ENCODE results near the gene IQGAP3. TPM values are rescaled to one million over a fixed set of nuclear protein-coding genes. Genes with fewer than 3 reads are reported as not detected.

Gene IQGAP3
- total and polyA plus RNA-seq, 12 donors: 0.07 to 3.8 (median 0.23) TPM

DNA sequence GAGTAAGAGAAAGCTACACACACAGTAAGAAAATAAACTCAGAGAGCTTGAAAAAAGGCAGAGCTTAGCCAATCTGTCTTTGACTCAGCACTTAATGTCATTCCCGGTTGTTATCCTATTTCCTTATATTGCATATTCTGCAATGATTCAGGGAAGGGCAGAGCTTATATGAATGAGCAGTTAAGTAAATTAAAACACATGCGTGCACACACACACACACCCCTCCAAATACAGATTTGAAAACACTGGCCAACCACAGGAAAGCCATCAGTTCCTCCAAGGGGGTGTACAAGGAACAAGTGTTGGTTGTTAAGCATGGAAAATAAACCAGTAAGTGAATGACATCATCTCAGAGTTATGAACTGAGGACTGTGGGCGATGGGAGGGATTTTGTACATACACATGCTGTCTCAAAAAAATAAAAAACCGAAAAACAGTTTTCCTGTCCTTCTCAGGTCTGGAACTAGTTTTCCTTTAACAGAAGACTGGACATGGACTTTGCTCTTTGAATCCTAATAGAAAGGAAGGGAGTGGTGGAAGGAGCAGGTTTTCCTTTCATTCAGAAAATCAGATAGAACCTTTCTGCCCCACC is 1.0 kb downstream of the IQGAP3 start:
- Histone ChIP-seq H3K4me3 (peak overlapping the region in 1 of 10 donors; percentile 62), H3K27ac (peak overlapping the region in 1 of 10 donors; percentile 31), H3K9me3 (no peaks in the 10 kb centered on the region), H3K4me1 (peaks cover 0 to 18% (median 13%) of the 10 kb centered on the region in 9 donors), H3K27me3 (peaks cover 0 to 4% (median 0%) of the 10 kb centered on the region in 7 donors), H3K36me3 (no peaks in the 10 kb centered on the region)
- ATAC-seq: peak in 3 of 8 donors; percentile 29 to 52 (median 31)
- intact Hi-C loops (cut with DNase I): no loop called here
- WGBS, 2 donors: 20 to 28% methylated on average over 4 of the region's 4 CpGs
- no peak for DNase-seq
- TF ChIP-seq, protein P1, sequence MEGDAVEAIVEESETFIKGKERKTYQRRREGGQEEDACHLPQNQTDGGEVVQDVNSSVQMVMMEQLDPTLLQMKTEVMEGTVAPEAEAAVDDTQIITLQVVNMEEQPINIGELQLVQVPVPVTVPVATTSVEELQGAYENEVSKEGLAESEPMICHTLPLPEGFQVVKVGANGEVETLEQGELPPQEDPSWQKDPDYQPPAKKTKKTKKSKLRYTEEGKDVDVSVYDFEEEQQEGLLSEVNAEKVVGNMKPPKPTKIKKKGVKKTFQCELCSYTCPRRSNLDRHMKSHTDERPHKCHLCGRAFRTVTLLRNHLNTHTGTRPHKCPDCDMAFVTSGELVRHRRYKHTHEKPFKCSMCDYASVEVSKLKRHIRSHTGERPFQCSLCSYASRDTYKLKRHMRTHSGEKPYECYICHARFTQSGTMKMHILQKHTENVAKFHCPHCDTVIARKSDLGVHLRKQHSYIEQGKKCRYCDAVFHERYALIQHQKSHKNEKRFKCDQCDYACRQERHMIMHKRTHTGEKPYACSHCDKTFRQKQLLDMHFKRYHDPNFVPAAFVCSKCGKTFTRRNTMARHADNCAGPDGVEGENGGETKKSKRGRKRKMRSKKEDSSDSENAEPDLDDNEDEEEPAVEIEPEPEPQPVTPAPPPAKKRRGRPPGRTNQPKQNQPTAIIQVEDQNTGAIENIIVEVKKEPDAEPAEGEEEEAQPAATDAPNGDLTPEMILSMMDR (IDR thresholded peaks at IDR 0.05): no peak

DNA sequence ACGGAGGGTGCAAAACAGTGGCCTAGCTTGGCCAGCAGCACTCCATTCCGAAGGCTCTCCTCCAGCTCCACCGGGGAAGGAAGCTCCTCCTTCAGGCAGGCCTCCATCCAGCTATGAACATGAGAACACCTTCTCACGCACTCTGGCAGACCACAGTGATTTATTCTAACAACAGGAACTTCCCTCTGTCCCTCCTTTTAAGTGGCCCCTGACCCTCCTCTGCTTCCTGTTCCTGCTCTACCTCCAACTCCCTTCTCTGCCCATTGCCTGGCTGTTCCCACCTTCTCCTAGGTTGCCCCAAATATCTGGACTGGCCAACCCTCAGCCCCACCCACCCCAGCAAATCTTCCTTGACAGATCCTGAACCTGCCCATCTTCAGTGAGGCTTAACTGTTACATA is 5.9 kb downstream of the IQGAP3 start:
- H3K4me1 ChIP-seq: peaks cover 0 to 5% (median 2%) of the 10 kb centered on the region in 9 donors
- no peak overlapping the region for H3K4me3 ChIP-seq
- peaks cover 0 to 5% (median 0%) of the 10 kb centered on the region in 9 donors for H3K36me3 ChIP-seq
- 82 to 93% methylated on average over 4 of the region's 4 CpGs for WGBS, 2 donors
- no peak overlapping the region for H3K27ac ChIP-seq
- no peak for DNase-seq
- intact Hi-C loops (cut with DNase I): loop anchor here in 1 of 10 donors (5.0 kb wide), 1 partner anchor 39 kb away; no protein-coding TSS in a partner anchor
- no peaks in the 10 kb centered on the region for H3K9me3 ChIP-seq
- H3K27me3 ChIP-seq: peaks cover 0 to 1% (median 0%) of the 10 kb centered on the region in 7 donors
- ATAC-seq: no peak
- TF ChIP-seq, protein P1 (IDR thresholded peaks at IDR 0.05): no peak

DNA sequence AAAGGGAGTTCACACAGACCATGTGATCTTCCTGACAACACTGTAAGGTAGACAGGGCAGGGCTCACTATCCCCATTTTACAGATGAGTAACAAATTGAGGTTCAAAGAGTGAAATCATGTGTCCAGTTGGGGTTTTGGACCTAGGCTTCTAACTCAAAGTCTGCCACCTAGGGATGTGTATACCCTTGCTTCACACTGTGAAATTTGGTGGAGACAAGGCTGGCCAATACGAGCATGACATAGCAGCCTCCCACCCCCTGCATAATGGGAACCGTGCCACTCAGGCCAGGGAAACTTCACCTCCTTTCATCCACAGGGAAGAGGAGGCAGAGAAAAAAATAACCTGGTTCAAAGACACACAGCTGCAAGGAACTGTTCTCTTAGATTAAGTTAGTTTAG is 6.8 kb downstream of the IQGAP3 start:
- ATAC-seq: no peak
- TF ChIP-seq, protein P1 (IDR thresholded peaks at IDR 0.05): no peak

DNA sequence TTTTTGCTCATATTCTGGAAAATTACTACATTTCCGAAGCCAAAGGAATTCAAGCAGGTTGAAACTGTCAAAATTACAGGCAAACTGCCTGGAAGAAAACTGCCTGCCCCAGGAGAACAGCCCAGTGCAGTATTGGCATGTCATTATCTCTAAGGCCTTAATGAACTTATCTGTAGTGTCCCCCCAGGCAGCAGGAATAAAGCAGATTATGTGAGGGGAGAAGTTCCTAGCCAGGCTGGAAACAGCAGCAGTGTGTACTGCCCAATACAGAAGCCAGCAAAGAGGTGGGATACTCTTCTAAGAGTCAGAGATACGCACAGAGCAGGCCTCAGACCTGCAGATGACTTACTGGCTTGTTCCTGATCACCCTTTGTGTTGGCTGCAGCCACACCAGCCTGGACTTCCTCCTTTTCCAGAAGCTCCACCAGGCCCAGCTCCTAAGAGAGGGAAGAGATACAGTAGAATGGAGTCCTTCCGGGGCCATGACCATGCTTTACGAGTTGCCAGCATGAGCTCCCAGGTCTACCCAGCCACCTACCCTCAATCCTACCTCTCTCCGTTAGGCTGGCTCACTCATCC is 11.7 kb downstream of the IQGAP3 start:
- Histone ChIP-seq H3K9me3 (no peaks in the 10 kb centered on the region), H3K36me3 (peaks cover 0 to 30% (median 0%) of the 10 kb centered on the region in 9 donors), H3K27me3 (no peaks in the 10 kb centered on the region), H3K4me3 (no peak overlapping the region), H3K4me1 (peaks cover 0 to 4% (median 0%) of the 10 kb centered on the region in 9 donors), H3K27ac (no peak overlapping the region)
- DNase-seq (no peak), ATAC-seq (peak; percentile 29 to 64 (median 48))
- TF ChIP-seq, protein P1 (IDR thresholded peaks at IDR 0.05): no peak
- intact Hi-C loops (cut with DNase I): no loop called here
- 70 to 74% methylated on average over 5 of the region's 5 CpGs for WGBS, 2 donors

More for the DNA sequence above, 6.8 kb downstream of the IQGAP3 start:
- Histone ChIP-seq H3K27ac (no peak overlapping the region), H3K27me3 (no peaks in the 10 kb centered on the region), H3K4me1 (peaks cover 0 to 3% (median 0%) of the 10 kb centered on the region in 9 donors), H3K9me3 (no peaks in the 10 kb centered on the region), H3K36me3 (peaks cover 0 to 10% (median 0%) of the 10 kb centered on the region in 9 donors), H3K4me3 (no peak overlapping the region)
- no peak for DNase-seq
- intact Hi-C loops (cut with DNase I): loop anchor here in 1 of 10 donors (5.0 kb wide), 1 partner anchor 38 kb away; no protein-coding TSS in a partner anchor
- 92% methylated on average over 2 of the region's 2 CpGs for WGBS, 2 donors
